ENCODE measurements around the gene NEK9. TPM values are rescaled to one million over a fixed set of nuclear protein-coding genes. Genes with fewer than 3 reads are reported as not detected.

Gene NEK9
- total and polyA plus RNA-seq, 9 of the 15 experiments (the other 6 are each of a cell fraction or from before 2014, with no cell fraction given), result 2.8 to 39.6 (median 19.8) TPM

GRCh38 chr14:75107186-75107585 lies 19.7 kb downstream of the NEK9 start (continued):
- TF ChIP-seq ZBTB5 (IDR thresholded peaks at IDR 0.05) (no peak), EZH2 (IDR thresholded peaks at IDR 0.05; ENCODE audit: borderline replicate concordance, low read depth, low read length) (no peak), ZBTB1 (CRISPR knock-in tag; IDR thresholded peaks at IDR 0.05; ENCODE audit: borderline replicate concordance, low read depth) (no peak), E4F1 (CRISPR knock-in tag; IDR thresholded peaks at IDR 0.05; ENCODE audit: borderline replicate concordance) (no peak), ZNF384 (IDR thresholded peaks at IDR 0.05; ENCODE audit: low read depth, low read length) (no peak), DEAF1 (CRISPR knock-in tag; IDR thresholded peaks at IDR 0.05) (no peak), E2F8 (IDR thresholded peaks at IDR 0.05; ENCODE audit: low read depth, partially characterized antibody) (no peak), GATA2 (CRISPR knock-in tag; IDR thresholded peaks at IDR 0.05) (no peak), LARP7 (IDR thresholded peaks at IDR 0.05) (no peak), FOXM1 (IDR thresholded peaks at IDR 0.05; ENCODE audit: low read depth) (no peak), FOXM1 (CRISPR knock-in tag; IDR thresholded peaks at IDR 0.05; ENCODE audit: low read depth) (no peak), PYGO2 (tag; IDR thresholded peaks at IDR 0.05) (no peak), CUX1 (CRISPR knock-in tag; IDR thresholded peaks at IDR 0.05) (no peak), KDM1A (IDR thresholded peaks at IDR 0.05) (no peak)
